Parathyroid adenoma (tissue), 2 donors: ENCODE measurements around the gene GALNT9.

Source experiments
- H2AFZ ChIP-seq: fragments of 300-600 bp; sonication (generic); one replicate; pipeline ENCODE4 v1.7.0; 2017; ENCODE audit warnings: antibody characterized with exemption, mild to moderate bottlenecking
- H3K27ac ChIP-seq: fragments of 300-600 bp; sonication (generic); one replicate; pipeline ENCODE4 v1.7.0; 2017
- H3K27me3 ChIP-seq: fragments of 300-600 bp; sonication (generic); one replicate; pipeline ENCODE4 v1.7.0; 2017; ENCODE audit warnings: low read length; ENCODE audit not compliant: control insufficient read depth, insufficient read depth
- H3K36me3 ChIP-seq: fragments of 300-600 bp; sonication (generic); one replicate; pipeline ENCODE4 v1.7.0; 2017; ENCODE audit warnings: low read length; ENCODE audit not compliant: control insufficient read depth, insufficient read depth
- H3K4me1 ChIP-seq: fragments of 300-600 bp; sonication (generic); one replicate; pipeline ENCODE4 v1.7.0; 2017; ENCODE audit warnings: control low read depth
- H3K4me2 ChIP-seq: fragments of 300-600 bp; sonication (generic); one replicate; pipeline ENCODE4 v1.7.0; 2017; ENCODE audit warnings: low read length
- H3K4me3 ChIP-seq: fragments of 300-600 bp; sonication (generic); one replicate; pipeline ENCODE4 v1.7.0; 2017; ENCODE audit warnings: low read depth, low read length
- H3K79me2 ChIP-seq: fragments of 300-600 bp; sonication (generic); one replicate; pipeline ENCODE4 v1.7.0; 2017; ENCODE audit warnings: control low read depth
- H3K9ac ChIP-seq: fragments of 300-600 bp; sonication (generic); one replicate; pipeline ENCODE4 v1.7.0; 2017; ENCODE audit warnings: mild to moderate bottlenecking
- H3K9me3 ChIP-seq: fragments of 300-600 bp; sonication (generic); one replicate; pipeline ENCODE4 v1.7.0; 2017; ENCODE audit warnings: low read length; ENCODE audit not compliant: control insufficient read depth
- TF ChIP-seq, protein P1 (sequence below): fragments of 300-600 bp; sonication (generic); IDR thresholded peaks from one replicate; pipeline ENCODE4 v1.7.0; 2017; ENCODE audit warnings: antibody characterized with exemption, mild to moderate bottlenecking
- donor health status: primary hyperparathyroidism.

The GALNT9 gene

GRCh38 chr12:132146772-132147422 lies 182.5 kb downstream of the GALNT9 start:
- Histone ChIP-seq H3K9ac (no peak overlapping the region), H3K4me3 (no peak overlapping the region), H3K4me2 (no peak overlapping the region), H2AFZ (no peak overlapping the region), H3K27me3 (no peaks in the 10 kb centered on the region), H3K9me3 (no peaks in the 10 kb centered on the region), H3K4me1 (peaks cover 12% of the 10 kb centered on the region), H3K27ac (no peak overlapping the region), H3K36me3 (no peaks in the 10 kb centered on the region), H3K79me2 (peaks cover 9% of the 10 kb centered on the region)
- TF ChIP-seq, protein P1, sequence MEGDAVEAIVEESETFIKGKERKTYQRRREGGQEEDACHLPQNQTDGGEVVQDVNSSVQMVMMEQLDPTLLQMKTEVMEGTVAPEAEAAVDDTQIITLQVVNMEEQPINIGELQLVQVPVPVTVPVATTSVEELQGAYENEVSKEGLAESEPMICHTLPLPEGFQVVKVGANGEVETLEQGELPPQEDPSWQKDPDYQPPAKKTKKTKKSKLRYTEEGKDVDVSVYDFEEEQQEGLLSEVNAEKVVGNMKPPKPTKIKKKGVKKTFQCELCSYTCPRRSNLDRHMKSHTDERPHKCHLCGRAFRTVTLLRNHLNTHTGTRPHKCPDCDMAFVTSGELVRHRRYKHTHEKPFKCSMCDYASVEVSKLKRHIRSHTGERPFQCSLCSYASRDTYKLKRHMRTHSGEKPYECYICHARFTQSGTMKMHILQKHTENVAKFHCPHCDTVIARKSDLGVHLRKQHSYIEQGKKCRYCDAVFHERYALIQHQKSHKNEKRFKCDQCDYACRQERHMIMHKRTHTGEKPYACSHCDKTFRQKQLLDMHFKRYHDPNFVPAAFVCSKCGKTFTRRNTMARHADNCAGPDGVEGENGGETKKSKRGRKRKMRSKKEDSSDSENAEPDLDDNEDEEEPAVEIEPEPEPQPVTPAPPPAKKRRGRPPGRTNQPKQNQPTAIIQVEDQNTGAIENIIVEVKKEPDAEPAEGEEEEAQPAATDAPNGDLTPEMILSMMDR, result no peak
